WTC11 (cell line): ENCODE results near the gene KDM4B. TPM values are rescaled to one million over a fixed set of nuclear protein-coding genes. Genes with fewer than 3 reads are reported as not detected.

ENCODE experiments used
- ATAC-seq: fragments of 200-7000 bp; cut with Tn5 transposase; 2 replicates; pipeline ENCODE4 v1.10.0; 2021; ENCODE audit warnings: mild to moderate bottlenecking, moderate library complexity
- CTCF ChIA-PET: fragments of 300-600 bp; sonication (Branson Sonifier 250); formaldehyde crosslinking; loops from one replicate; lab custom pipeline; 2021; ENCODE audit warnings: antibody characterized with exemption; lab: Charles Lee
- POLR2A ChIA-PET: fragments of 350-600 bp; sonication (Branson Sonifier 250); formaldehyde crosslinking; loops from one replicate; lab custom pipeline; 2021; ENCODE audit warnings: antibody characterized with exemption; lab: Charles Lee
- DNase-seq: peaks from one replicate; pipeline ENCODE4 v3.0.0; 2021; ENCODE audit warnings: low spot score
- H3K27ac Mint-ChIP-seq: 2 replicates; pipeline ENCODE4 v1.8.0; 2021; ENCODE audit warnings: mixed read lengths
- H3K27me3 Mint-ChIP-seq: 2 replicates; pipeline ENCODE4 v1.8.0; 2021; ENCODE audit warnings: low read depth, mild to moderate bottlenecking, moderate library complexity, mixed read lengths
- H3K36me3 Mint-ChIP-seq: 2 replicates; pipeline ENCODE4 v1.8.0; 2021; ENCODE audit warnings: mixed read lengths
- H3K4me1 Mint-ChIP-seq: 2 replicates; pipeline ENCODE4 v1.8.0; 2022; ENCODE audit warnings: mixed read lengths
- H3K4me3 Mint-ChIP-seq: 2 replicates; pipeline ENCODE4 v1.8.0; 2021; ENCODE audit warnings: mild to moderate bottlenecking, moderate library complexity, mixed read lengths
- H3K9me3 Mint-ChIP-seq: 2 replicates; pipeline ENCODE4 v1.8.0; 2021; ENCODE audit warnings: mixed read lengths
- ATF2 ChIP-seq: sonication (generic); formaldehyde crosslinking; IDR thresholded peaks from 2 replicates; pipeline ENCODE4 v1.8.1; 2022; ENCODE audit warnings: low read depth, missing genetic modification reagents, borderline replicate concordance
- ATF3 ChIP-seq: sonication (generic); formaldehyde crosslinking; conservative IDR thresholded peaks from 2 replicates; pipeline ENCODE4 v1.8.1; 2022; ENCODE audit warnings: mild to moderate bottlenecking, missing genetic modification reagents
- CREB1 ChIP-seq: sonication (generic); formaldehyde crosslinking; IDR thresholded peaks from 2 replicates; pipeline ENCODE4 v1.8.0; 2023; ENCODE audit warnings: mild to moderate bottlenecking, missing genetic modification reagents
- E2F4 ChIP-seq: sonication (generic); formaldehyde crosslinking; IDR thresholded peaks from 2 replicates; pipeline ENCODE4 v1.8.1; 2022; ENCODE audit warnings: low read depth, mild to moderate bottlenecking, moderate library complexity, missing genetic modification reagents, borderline replicate concordance
- ERG ChIP-seq: fragments of 250-450 bp; sonication (Bioruptor Pico); IDR thresholded peaks from 2 replicates; pipeline ENCODE4 v1.8.0; 2021; ENCODE audit warnings: mild to moderate bottlenecking
- FOXJ3 ChIP-seq: sonication (generic); formaldehyde crosslinking; IDR thresholded peaks from 2 replicates; pipeline ENCODE4 v1.9.0; 2021; ENCODE audit warnings: missing genetic modification reagents, mild to moderate bottlenecking, borderline replicate concordance
- FOXK1 ChIP-seq: sonication (generic); formaldehyde crosslinking; IDR thresholded peaks from 2 replicates; pipeline ENCODE4 v1.8.0; 2022; ENCODE audit warnings: mild to moderate bottlenecking, moderate library complexity, missing genetic modification reagents
- IRF1 ChIP-seq: sonication (generic); formaldehyde crosslinking; IDR thresholded peaks from 2 replicates; pipeline ENCODE4 v1.8.0; 2023; ENCODE audit warnings: missing genetic modification reagents
- JAZF1 ChIP-seq: fragments of 250-450 bp; sonication (Bioruptor Pico); IDR thresholded peaks from 2 replicates; pipeline ENCODE4 v1.9.0; 2021; ENCODE audit warnings: moderate library complexity, mild to moderate bottlenecking, inconsistent platforms
- JUN ChIP-seq: sonication (generic); formaldehyde crosslinking; IDR thresholded peaks from 2 replicates; pipeline ENCODE4 v1.8.0; 2023; ENCODE audit warnings: mild to moderate bottlenecking, missing genetic modification reagents
- MAX ChIP-seq: sonication (generic); formaldehyde crosslinking; IDR thresholded peaks from 2 replicates; pipeline ENCODE4 v1.8.0; 2022; ENCODE audit warnings: mild to moderate bottlenecking, missing genetic modification reagents
- MYBL2 ChIP-seq: sonication (generic); formaldehyde crosslinking; IDR thresholded peaks from 2 replicates; pipeline ENCODE4 v1.8.1; 2023; ENCODE audit warnings: mild to moderate bottlenecking, moderate library complexity, missing genetic modification reagents
- PRDM15 ChIP-seq: sonication (generic); formaldehyde crosslinking; IDR thresholded peaks from 2 replicates; pipeline ENCODE4 v1.8.0; 2022; ENCODE audit warnings: missing genetic modification reagents
- SP1 ChIP-seq: sonication (generic); formaldehyde crosslinking; conservative IDR thresholded peaks from 2 replicates; pipeline ENCODE4 v1.8.1; 2022; ENCODE audit warnings: missing genetic modification reagents
- STAT6 ChIP-seq: sonication (generic); formaldehyde crosslinking; conservative IDR thresholded peaks from 2 replicates; pipeline ENCODE4 v1.8.1; 2023; ENCODE audit warnings: mild to moderate bottlenecking, low read depth, missing genetic modification reagents, moderate library complexity
- USF1 ChIP-seq: sonication (generic); formaldehyde crosslinking; IDR thresholded peaks from 2 replicates; pipeline ENCODE4 v1.8.0; 2022; ENCODE audit warnings: mild to moderate bottlenecking, missing genetic modification reagents
- USF2 ChIP-seq: sonication (generic); formaldehyde crosslinking; IDR thresholded peaks from 2 replicates; pipeline ENCODE4 v1.8.1; 2023; ENCODE audit warnings: mild to moderate bottlenecking, missing genetic modification reagents, moderate library complexity
- ZBTB43 ChIP-seq: sonication (generic); formaldehyde crosslinking; IDR thresholded peaks from 2 replicates; pipeline ENCODE4 v1.8.1; 2023; ENCODE audit warnings: mild to moderate bottlenecking, missing genetic modification reagents
- ZSCAN18 ChIP-seq: fragments of 250-450 bp; sonication (Bioruptor Pico); IDR thresholded peaks from 2 replicates; pipeline ENCODE4 v2.1.2; 2022; ENCODE audit warnings: mild to moderate bottlenecking, moderate library complexity
- total RNA-seq: library from RNA; stranded (reverse); gene quantifications from 3 replicates; pipeline ENCODE4 v1.2.3, GENCODE V29; 2021

Gene KDM4B
- total RNA-seq, 1 experiment from 2014 or later: 43.2 TPM

GRCh38 chr19:5035793-5036697, 67.1 kb downstream of the KDM4B start:
- DNase-seq (no peak), ATAC-seq (no peak)
- TF ChIP-seq E2F4 (no peak), MAX (no peak), USF1 (CRISPR knock-in tag) (no peak), STAT6 (CRISPR knock-in tag) (no peak), PRDM15 (CRISPR knock-in tag) (no peak), ATF3 (CRISPR knock-in tag) (no peak), ERG (CRISPR knock-in tag) (no peak), JUN (CRISPR knock-in tag) (no peak), SP1 (CRISPR knock-in tag) (no peak), IRF1 (no peak), USF2 (CRISPR knock-in tag) (no peak), CREB1 (CRISPR knock-in tag) (no peak), MYBL2 (CRISPR knock-in tag) (no peak), FOXK1 (CRISPR knock-in tag) (no peak), ATF2 (CRISPR knock-in tag) (no peak), JAZF1 (CRISPR knock-in tag) (no peak), ZBTB43 (CRISPR knock-in tag) (no peak), FOXJ3 (CRISPR knock-in tag) (no peak), ZSCAN18 (CRISPR knock-in tag) (no peak)
- H3K27me3 Mint-ChIP-seq: no peaks in the 10 kb centered on the region
- no peaks in the 10 kb centered on the region for H3K4me1 Mint-ChIP-seq
- CTCF ChIA-PET: interaction anchor here (0.6 to 2.6 kb wide), 9 partner anchors 10 to 500 kb away, joined by 3 to 12 read pairs (median 4); no protein-coding TSS in a partner anchor
- H3K4me3 Mint-ChIP-seq: no peak overlapping the region
- no peak overlapping the region for H3K27ac Mint-ChIP-seq
- H3K36me3 Mint-ChIP-seq: peaks cover 16% of the 10 kb centered on the region
- POLR2A ChIA-PET: no interaction called here
- H3K9me3 Mint-ChIP-seq: no peaks in the 10 kb centered on the region
